ENCODE data around the gene DNAJB6. TPM values are rescaled to one million over a fixed set of nuclear protein-coding genes. Genes with fewer than 3 reads are reported as not detected.

The DNAJB6 gene
- polyA plus RNA-seq, 1 experiment: 105 TPM

GRCh38 chr7:157404845-157405481 is 68.2 kb downstream of the DNAJB6 start:
- peak; percentile 90 for DNase-seq (ENCODE audit: low read depth)
- H3K36me3 ChIP-seq (ENCODE audit: control insufficient read depth, insufficient read depth, low read length): peaks cover 16% of the 10 kb centered on the region

GRCh38 chr7:157405501-157405900 is 68.7 kb downstream of the DNAJB6 start:
- CTCF ChIA-PET: interaction anchor here (0.9 to 1.7 kb wide), 6 partner anchors 8 to 1572 kb away, joined by 3 to 8 read pairs (median 4); no protein-coding TSS in a partner anchor
- TF ChIP-seq CTCF (IDR thresholded peaks at IDR 0.05; ENCODE audit: insufficient read depth, low read depth, low read length): no peak
- no peak for DNase-seq (ENCODE audit: low read depth)
- POLR2A ChIA-PET: no interaction called here
- no peak overlapping the region for H3K4me3 ChIP-seq (ENCODE audit: low read depth, low read length)
- peaks cover 19% of the 10 kb centered on the region for H3K36me3 ChIP-seq (ENCODE audit: control insufficient read depth, insufficient read depth, low read length)
- H3K27me3 ChIP-seq (ENCODE audit: control insufficient read depth, insufficient read depth, low read length): no peaks in the 10 kb centered on the region

More at GRCh38 chr7:157404845-157405481, 68.2 kb downstream of the DNAJB6 start:
- TF ChIP-seq CTCF (IDR thresholded peaks at IDR 0.05; ENCODE audit: insufficient read depth, low read depth, low read length): no peak
- ChIA-PET CTCF (interaction anchor here (0.9 to 1.7 kb wide), 5 partner anchors 11 to 1572 kb away, joined by 3 to 8 read pairs (median 3); no protein-coding TSS in a partner anchor), POLR2A (no interaction called here)
- Histone ChIP-seq H3K4me3 (ENCODE audit: low read depth, low read length) (no peak overlapping the region), H3K27me3 (ENCODE audit: control insufficient read depth, insufficient read depth, low read length) (no peaks in the 10 kb centered on the region)

- no peak for DNase-seq (ENCODE audit: low read depth)
- H3K27me3 ChIP-seq (ENCODE audit: control insufficient read depth, insufficient read depth, low read length): no peaks in the 10 kb centered on the region
- ChIA-PET POLR2A (no interaction called here), CTCF (interaction anchor here (0.7 to 1.7 kb wide), 7 partner anchors 8 to 1734 kb away, joined by 3 to 8 read pairs (median 3); no protein-coding TSS in a partner anchor)
- no peak overlapping the region for H3K4me3 ChIP-seq (ENCODE audit: low read depth, low read length)
- TF ChIP-seq CTCF (IDR thresholded peaks at IDR 0.05; ENCODE audit: insufficient read depth, low read depth, low read length): peak; percentile 18; the same call in 1 of the 2 replicates
- peaks cover 20% of the 10 kb centered on the region for H3K36me3 ChIP-seq (ENCODE audit: control insufficient read depth, insufficient read depth, low read length)
Observed at GRCh38 chr7:157405914-157406810, 69.4 kb downstream of the DNAJB6 start.

DNA sequence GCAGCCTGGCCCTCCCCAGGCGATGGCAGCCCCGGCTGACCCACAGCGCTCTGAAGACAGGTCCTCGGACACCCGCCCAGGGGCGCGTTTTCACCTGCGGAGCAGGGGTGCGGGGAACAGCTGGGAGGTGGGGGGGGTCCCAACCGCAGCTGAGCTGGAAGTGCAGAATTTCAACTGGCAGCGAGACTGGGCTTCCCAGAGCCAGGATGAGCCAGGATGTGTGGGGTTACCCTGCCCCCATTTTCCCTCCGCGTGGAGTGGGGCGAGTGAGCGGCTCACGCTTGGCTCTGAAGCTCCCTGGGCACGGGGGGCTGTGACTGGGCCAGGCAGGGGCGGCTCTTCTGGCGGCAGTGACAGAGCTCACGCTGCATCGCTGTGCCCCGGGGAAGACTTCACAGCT is 70.2 kb downstream of the DNAJB6 start:
- no peak for TF ChIP-seq CTCF (IDR thresholded peaks at IDR 0.05; ENCODE audit: insufficient read depth, low read depth, low read length)
- H3K36me3 ChIP-seq (ENCODE audit: control insufficient read depth, insufficient read depth, low read length): peaks cover 18% of the 10 kb centered on the region
- DNase-seq (ENCODE audit: low read depth): no peak
- ChIA-PET POLR2A (no interaction called here), CTCF (interaction anchor here (0.7 to 1.6 kb wide), 4 partner anchors 9 to 1734 kb away, joined by 3 to 4 read pairs (median 3); no protein-coding TSS in a partner anchor)
- H3K27me3 ChIP-seq (ENCODE audit: control insufficient read depth, insufficient read depth, low read length): no peaks in the 10 kb centered on the region
- H3K4me3 ChIP-seq (ENCODE audit: low read depth, low read length): no peak overlapping the region

Measured in BJ (cell line).